ENCODE results near the gene APBA1. TPM values are rescaled to one million over a fixed set of nuclear protein-coding genes. Genes with fewer than 3 reads are reported as not detected.

The APBA1 gene
- total and polyA plus RNA-seq, 9 of the 15 experiments (the other 6 are each of a cell fraction or from before 2014, with no cell fraction given): 0.01 to 0.02 TPM; not detected in 7

DNA sequence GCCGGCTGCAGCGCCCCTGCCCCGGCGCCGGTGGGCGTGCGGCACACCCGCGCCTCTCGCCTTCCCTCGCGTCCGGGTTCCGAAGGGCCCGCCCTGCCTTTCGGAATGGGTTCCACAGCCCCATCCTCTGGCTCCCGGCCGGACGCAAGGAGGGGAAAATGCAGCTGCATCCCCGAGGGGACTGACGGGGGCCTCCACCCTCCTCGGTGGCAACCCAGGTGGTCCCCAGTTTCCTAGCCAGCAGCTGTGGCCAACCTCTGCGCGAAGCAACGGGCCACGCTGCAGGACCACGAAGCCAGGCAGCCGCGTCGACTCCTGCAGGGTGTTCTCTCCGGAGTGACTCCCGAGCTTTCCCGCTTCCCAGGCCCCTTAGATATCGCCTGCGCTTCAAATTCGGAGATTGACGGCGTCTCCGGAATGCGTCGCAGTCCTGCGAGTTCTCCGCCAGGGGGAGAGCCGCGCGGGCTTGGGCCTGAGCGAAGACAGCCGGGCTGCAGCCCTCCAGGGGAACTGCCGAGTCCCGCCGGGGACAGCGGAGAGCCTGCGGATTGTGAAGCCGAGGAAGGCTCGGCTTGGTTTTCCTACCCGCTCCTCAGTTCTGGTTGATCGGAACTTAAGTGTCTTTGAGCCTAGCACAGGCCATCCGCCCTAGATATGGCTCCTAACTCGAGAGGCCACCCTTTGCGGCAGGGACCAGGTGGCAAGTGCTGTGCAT is 582 bp upstream of the APBA1 start:
- Histone ChIP-seq H3K4me3 (peak overlapping the region; percentile 35), H3K79me2 (ENCODE audit: control insufficient read depth, insufficient read depth, low read length) (no peaks in the 10 kb centered on the region), H3K4me2 (ENCODE audit: insufficient read depth, low read length) (peak overlapping the region; percentile 68), H3K4me1 (replicated peaks in 1 of 2; ENCODE audit: control insufficient read depth in 2 of 2, insufficient read depth in 2 of 2, low read length in 2 of 2) (peaks cover 0 to 15% of the 10 kb centered on the region in 2 experiments; a peak in 2 of 5 replicates), H3K9ac (ENCODE audit: insufficient read depth in 1 of 2, low read depth in 2 of 2, low read length in 2 of 2) (peak overlapping the region in 1 of 2 experiments; percentile 87; a peak in 2 of 4 replicates), H4K20me1 (replicated peaks; ENCODE audit: control insufficient read depth, insufficient read depth, low read length) (no peaks in the 10 kb centered on the region; the same call in 1 of the 2 replicates), H3K9me1 (ENCODE audit: control insufficient read depth, insufficient read depth, low read length) (no peaks in the 10 kb centered on the region), H3K27me3 (ENCODE audit: control insufficient read depth in 2 of 2, insufficient read depth in 2 of 2, low read length in 2 of 2) (peaks cover 2 to 15% of the 10 kb centered on the region in 2 experiments; a peak in 4 of 5 replicates), H3K36me3 (ENCODE audit: control insufficient read depth, insufficient read depth, low read length) (no peaks in the 10 kb centered on the region), H3K9me3 (replicated peaks; ENCODE audit: control insufficient read depth, insufficient read depth, low read depth, low read length) (no peaks in the 10 kb centered on the region), H2AFZ (ENCODE audit: low read depth, low read length) (peak overlapping the region; percentile 81), H3K27ac (ENCODE audit: extremely low read depth, low read depth, low read length) (no peak overlapping the region)
- DNase-seq (ENCODE audit: extremely low read depth in 1 of 4, low spot score in 3 of 4) (peak; percentile 56 to 76 (median 62)), ATAC-seq (peak; percentile 99), FAIRE-seq (peak; percentile 74)
- in situ Hi-C loops (cut with MboI) (no loop called here), intact Hi-C loops (cut with micrococcal nuclease) (loop anchor here (1.0 to 5.0 kb wide), 4 partner anchors 85 to 247 kb away; partner anchors contain the start of gene CFAP95)
- 6% methylated on average over 26 of the region's 60 CpGs for WGBS (ENCODE audit: insufficient coverage, low coverage, missing lambda C conversion rate)
- no TSS peak for BruUV-seq (replicated peaks)
- POLR2A ChIA-PET: interaction anchor here (0.6 kb wide), 1 partner anchor 253 kb away, joined by 3 read pairs; no protein-coding TSS in a partner anchor
- CTCF ChIA-PET (ENCODE audit: low intra/inter-chr PET ratio): interaction anchor here (0.7 to 1.1 kb wide), 3 partner anchors 203 to 205 kb away, joined by 3 to 5 read pairs (median 4); no protein-coding TSS in a partner anchor
- TF ChIP-seq, protein P1, sequence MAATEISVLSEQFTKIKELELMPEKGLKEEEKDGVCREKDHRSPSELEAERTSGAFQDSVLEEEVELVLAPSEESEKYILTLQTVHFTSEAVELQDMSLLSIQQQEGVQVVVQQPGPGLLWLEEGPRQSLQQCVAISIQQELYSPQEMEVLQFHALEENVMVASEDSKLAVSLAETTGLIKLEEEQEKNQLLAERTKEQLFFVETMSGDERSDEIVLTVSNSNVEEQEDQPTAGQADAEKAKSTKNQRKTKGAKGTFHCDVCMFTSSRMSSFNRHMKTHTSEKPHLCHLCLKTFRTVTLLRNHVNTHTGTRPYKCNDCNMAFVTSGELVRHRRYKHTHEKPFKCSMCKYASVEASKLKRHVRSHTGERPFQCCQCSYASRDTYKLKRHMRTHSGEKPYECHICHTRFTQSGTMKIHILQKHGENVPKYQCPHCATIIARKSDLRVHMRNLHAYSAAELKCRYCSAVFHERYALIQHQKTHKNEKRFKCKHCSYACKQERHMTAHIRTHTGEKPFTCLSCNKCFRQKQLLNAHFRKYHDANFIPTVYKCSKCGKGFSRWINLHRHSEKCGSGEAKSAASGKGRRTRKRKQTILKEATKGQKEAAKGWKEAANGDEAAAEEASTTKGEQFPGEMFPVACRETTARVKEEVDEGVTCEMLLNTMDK (IDR thresholded peaks at IDR 0.05; ENCODE audit: borderline replicate concordance, insufficient read depth, low read depth, low read length, poor library complexity, severe bottlenecking): peak; percentile 54
- TF ChIP-seq ZNF79 (CRISPR knock-in tag; IDR thresholded peaks at IDR 0.05; ENCODE audit: low read depth): no peak
- TF ChIP-seq CC2D1A (IDR thresholded peaks at IDR 0.05): no peak
- TF ChIP-seq XRCC3 (IDR thresholded peaks at IDR 0.05): no peak
- peak; percentile 9 for TF ChIP-seq NEUROD1 (IDR thresholded peaks at IDR 0.05; ENCODE audit: borderline replicate concordance, low read depth, low read length, partially characterized antibody)
- no peak for TF ChIP-seq GTF2A2 (tag; IDR thresholded peaks at IDR 0.05)
- TF ChIP-seq MIER1 (IDR thresholded peaks at IDR 0.05; ENCODE audit: low read depth): no peak
- no peak for TF ChIP-seq SIN3A (IDR thresholded peaks at IDR 0.05; ENCODE audit: borderline replicate concordance in 2 of 2, control insufficient read depth in 1 of 2, low read depth in 2 of 2, low read length in 2 of 2)
- TF ChIP-seq RAD21 (CRISPR knock-in tag; conservative IDR thresholded peaks at IDR 0.05 in 1 of 2, IDR thresholded peaks at IDR 0.05 in 1 of 2): peak; percentile 44 to 72
- TF ChIP-seq L3MBTL2 (IDR thresholded peaks at IDR 0.05): peak; percentile 56; the same call in 1 of the 2 replicates
